NCI-H2227 (cell line): ENCODE measurements around the gene CBY3.
A peak's percentile ranks its signal among the peaks of the same experiment; 100 is the strongest.
"Not testable (repeated sequence)": the region's sequence is repeated elsewhere in the genome, so short reads cannot be mapped to it uniquely, and the experiment has no call there.

Experiments used
- DNase-seq: peaks from one replicate; lab custom pipeline; 2025; ENCODE audit not compliant: unreplicated experiment; lab: John Stamatoyannopoulos, UW

CBY3 gene

GRCh38 chr5:179678223-179679013 lies 2.4 kb downstream of the CBY3 start:
- DNase-seq, result peak; percentile 96

- DNase-seq, result peak; percentile 5
Measured at GRCh38 chr5:179668391-179668790, 12.4 kb downstream of the CBY3 start.

GRCh38 chr5:179661647-179662046 lies 19.2 kb downstream of the CBY3 start:
- DNase-seq, result not testable (repeated sequence)

DNA sequence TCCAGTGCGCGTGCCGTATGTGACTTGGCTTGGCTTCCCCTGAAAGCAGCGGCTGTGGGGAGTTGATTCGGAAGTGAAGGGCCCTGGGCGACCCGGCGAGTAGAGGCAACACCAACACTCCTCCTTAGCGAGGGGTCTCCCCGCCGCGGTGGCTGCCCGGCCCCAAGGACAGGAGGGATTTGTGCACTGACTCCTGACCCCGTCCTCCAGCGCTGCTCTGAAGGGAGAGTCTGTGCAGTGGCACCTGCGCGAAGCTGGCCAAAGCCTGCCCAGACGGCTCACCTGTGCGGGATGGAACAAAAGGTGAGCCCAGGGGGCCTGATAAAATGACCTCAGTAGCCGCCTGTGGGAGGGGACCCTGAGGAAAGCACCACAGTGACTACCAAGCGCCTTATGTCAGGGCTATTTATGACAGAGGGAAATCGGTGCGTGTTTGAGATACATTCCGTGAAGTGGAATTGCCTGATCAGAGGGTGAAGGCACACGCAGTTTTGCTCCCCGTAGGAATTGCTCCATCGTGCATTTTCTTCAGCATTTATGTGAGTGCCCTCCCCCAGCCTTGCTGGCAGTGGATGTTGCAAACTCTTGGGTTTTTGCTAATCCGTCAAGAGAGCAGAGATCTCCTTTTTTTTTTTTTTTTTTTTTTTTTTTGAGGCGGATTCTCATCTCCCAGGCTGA lies 22.5 kb downstream of the CBY3 start:
- peak; percentile 5 for DNase-seq

- DNase-seq, result not testable (repeated sequence)
Measured at GRCh38 chr5:179657302-179658178, 23.3 kb downstream of the CBY3 start.

GRCh38 chr5:179653135-179653534 lies 27.7 kb downstream of the CBY3 start:
- not testable (repeated sequence) for DNase-seq

DNA sequence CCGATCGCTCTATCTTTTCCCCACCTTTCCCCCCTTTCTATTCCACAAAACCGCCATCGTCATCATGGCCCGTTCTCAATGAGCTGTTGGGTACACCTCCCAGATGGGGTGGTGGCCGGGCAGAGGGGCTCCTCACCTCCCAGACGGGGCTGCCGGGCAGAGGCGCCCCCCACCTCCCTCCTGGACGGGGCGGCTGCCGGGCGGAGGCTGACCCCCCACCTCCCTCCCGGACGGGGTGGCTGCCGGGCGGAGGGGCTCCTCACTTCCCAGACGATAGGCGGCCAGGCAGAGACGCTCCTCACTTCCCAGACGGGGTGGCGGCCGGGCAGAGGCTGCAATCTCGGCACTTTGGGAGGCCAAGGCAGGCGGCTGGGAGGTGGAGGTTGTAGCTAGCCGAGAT lies 30.6 kb downstream of the CBY3 start:
- not testable (repeated sequence) for DNase-seq

- not testable (repeated sequence) for DNase-seq
Measured at GRCh38 chr5:179649166-179649703, 31.6 kb downstream of the CBY3 start.

DNA sequence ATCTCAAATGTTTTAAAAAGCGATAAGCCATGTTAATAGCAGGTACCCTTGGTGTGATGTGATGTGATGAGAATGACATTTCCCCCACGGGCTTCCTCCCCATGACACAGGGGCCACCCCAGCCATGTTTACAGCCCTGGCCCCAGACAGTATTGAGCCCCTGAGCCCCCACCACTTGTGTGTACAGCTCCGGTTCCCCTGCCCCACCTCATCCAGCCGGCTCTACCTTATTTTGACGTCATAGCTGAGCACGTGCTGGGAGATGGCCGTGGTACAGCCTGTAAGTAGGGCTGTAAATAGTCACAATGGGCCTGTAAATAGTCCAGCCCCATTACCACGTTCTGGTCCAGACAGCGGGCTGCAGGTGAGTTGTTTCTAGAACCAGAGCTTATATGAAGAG lies 32.4 kb downstream of the CBY3 start:
- no peak for DNase-seq

DNA sequence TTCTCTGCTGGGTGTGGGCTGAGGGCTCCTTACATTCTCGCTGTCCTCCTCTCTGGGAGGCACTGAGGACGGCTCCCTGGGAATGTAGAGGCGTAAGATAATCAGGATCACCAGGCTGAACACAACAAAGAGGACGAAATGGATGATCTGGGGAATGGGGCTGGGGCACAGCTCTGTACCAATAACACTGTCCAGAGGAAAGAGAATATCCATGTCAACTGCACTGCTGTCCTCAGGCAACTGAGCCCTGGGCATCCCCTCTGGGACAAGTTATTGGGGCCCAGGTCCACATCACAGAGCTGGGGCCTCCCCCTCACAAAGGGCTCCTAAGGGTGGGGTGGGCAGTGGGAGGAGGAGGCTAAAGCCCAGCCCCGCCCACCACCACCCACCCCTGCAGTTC lies 36.1 kb downstream of the CBY3 start:
- not testable (repeated sequence) for DNase-seq

- not testable (repeated sequence) for DNase-seq
Measured at GRCh38 chr5:179643141-179643920, 37.5 kb downstream of the CBY3 start.

DNA sequence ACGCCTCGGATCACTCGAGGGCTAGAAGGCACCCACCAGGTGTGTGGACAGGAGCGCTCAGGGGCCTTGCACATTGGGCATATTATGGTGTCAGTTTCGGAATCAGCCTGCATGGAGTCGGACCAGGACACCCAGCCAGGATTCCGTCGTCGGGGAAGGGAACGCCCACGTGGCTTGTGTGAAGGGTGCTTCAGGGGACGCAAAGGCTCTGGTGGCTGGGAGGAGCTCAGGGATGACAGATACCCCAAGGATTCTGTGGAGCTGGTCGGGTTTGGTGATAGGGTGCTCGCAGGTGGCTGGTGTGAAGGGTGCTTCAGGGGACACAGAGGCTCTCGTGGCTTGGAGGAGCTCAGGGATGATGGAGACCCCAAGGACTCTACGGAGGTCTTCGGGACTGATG lies 38.2 kb downstream of the CBY3 start:
- not testable (repeated sequence) for DNase-seq

DNA sequence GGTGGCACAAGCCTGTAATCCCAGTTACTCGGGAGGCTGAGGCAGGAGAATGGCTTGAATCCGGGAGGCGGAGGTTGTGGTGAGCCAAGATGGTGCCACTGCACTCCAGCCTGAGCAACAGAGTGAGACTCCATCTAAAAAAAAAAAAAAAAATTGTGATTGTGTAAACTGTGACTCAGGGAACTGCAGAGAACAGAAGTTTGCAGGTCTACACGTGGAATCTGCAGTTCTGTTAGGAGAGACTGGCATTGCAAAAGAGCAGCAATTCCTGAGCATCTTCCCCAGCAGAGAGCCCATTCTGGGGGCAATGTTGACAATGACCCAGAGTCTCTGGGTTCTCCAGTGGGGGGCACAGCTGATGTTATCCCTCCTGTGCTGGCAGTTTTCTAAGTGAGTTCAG lies 39.1 kb downstream of the CBY3 start:
- not testable (repeated sequence) for DNase-seq

GRCh38 chr5:179639296-179639695 lies 41.5 kb downstream of the CBY3 start:
- DNase-seq, result not testable (repeated sequence)

DNA sequence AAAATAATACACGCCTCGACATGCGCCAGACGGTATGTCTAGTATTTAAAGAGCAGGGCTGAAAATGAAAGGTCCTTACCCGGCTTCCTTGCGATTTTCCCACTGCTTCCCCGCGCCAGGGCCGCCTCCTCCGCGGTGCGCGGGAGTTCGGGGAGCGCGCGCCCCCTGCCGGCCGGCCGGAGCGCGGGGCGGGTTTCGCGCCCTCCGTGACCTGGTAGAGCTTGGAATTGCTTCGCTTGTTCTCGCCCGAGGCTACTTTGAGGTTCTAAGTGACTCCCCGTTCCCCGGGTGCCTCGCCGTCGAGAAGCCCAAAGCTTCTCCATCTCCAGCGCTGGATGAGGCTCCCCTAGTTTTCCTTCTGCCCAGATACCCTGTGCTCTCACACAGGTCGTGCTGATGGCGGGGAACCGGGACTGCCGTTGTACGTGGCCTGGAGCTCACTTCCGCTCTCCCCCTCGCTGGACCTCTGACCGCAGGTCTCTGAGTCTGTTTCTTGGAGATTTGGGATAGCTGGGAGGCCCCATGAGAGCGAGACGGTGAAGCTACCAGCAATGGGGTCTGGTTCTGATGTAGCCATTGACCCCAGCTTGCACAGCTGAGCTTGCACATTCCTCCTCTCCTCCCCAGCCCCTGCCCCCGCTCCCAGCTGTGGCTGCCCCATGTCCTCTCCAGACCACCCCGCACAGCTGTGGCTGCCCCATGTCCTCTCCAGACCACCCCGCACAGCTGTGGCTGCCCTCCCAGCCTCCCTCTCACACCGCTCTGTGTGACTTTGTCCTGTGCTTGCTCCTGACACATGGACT lies 46.3 kb downstream of the CBY3 start:
- DNase-seq, result not testable (repeated sequence)

- not testable (repeated sequence) for DNase-seq
Measured at GRCh38 chr5:179633501-179634369, 47.1 kb downstream of the CBY3 start.
